HG03457 (cell line): ENCODE results near the gene TRPC4.

ENCODE experiments used
- ATAC-seq: cut with Tn5 transposase; IDR thresholded peaks from one replicate; pipeline ENCODE4 v1.9.1; 2021; ENCODE audit warnings: moderate number of reproducible peaks; ENCODE audit not compliant: unreplicated experiment

The TRPC4 gene

DNA sequence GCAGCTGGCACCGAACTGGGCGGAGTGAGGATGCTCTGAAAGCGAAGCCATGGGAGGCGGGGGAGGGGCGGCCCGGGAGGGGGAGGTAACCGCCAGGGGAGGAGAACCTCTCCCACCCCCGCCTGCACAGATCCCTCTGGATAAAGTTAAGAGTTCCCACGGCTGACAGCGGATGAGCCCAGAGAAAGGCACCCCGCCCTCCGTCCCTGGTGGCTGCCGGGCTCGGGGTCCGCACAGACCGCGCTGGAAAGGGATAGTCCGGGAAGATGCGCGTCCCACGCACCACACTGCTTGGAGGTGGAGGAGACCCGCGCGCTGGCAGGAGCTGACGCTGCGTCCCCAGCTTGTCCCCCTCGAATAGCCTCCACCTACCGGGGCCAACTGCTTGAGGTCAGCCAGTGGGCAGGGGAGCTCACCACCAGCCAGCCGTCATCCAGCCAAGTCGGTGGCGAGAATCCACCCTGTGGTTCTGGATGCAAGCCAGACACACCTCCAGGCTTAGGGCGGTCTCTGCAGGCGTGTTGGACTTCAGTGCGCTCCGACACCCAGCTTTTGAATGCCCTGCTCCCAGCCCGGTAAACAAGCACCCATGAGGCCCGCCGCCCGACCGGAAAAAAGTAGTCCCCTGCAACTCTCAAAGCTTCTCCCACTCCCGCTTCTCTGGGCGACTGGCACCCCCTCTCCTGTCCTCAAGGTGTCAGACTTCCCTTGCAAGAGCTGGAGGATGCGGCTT, at the start of gene TRPC4:
TRPC4 (minus strand) TSS at position 17 of the 733 bp plus-strand sequence. CDS start 86,439 bp downstream, outside the sequence.
- ATAC-seq: no peak

DNA sequence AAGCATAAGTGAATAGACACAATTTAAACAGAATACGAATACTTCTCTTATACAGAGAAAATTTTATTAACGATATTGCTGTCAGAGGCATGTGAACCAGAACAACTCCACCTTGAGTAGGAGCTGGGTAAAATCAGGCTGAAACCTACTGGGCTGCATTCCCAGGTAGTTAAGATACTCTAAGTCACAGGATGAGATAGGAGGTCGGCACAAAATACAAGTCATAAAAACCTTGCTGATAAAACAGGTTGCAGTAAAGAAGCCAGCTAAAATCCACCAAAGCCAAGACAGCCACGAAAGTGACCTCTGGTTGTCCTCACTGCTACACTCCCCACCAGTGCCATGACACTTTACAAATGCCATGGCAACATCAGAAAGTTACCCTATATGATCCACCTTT, 49.2 kb upstream of the TRPC4 start:
- ATAC-seq: no peak

DNA sequence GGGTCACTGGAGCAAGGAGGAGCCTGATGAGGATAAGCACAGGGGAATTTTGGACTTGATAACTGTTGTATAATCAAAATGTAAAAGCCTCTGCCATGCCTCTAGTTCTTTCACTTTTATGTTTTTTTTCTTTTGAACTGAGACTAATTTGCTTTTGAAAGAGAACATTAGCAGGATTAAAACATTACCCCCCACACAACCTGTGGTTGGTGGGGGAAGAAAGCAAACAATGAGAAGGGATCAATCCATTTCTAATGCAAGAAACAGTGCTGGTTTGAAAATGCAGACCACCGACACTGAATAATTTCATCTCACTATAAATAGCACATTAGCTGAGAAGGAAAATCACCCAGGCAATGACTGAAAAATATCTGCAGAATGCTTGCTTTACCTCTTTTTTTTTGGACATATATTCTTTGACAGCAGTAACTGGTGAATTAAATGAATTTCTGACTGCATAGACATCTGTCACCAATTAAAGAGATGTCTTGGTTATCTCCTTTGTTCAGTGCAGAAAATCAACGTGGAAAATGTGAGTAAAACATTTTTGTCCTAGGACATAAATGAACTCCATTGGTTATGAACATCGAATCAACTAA, 48.6 kb upstream of the TRPC4 start:
- ATAC-seq: no peak

DNA sequence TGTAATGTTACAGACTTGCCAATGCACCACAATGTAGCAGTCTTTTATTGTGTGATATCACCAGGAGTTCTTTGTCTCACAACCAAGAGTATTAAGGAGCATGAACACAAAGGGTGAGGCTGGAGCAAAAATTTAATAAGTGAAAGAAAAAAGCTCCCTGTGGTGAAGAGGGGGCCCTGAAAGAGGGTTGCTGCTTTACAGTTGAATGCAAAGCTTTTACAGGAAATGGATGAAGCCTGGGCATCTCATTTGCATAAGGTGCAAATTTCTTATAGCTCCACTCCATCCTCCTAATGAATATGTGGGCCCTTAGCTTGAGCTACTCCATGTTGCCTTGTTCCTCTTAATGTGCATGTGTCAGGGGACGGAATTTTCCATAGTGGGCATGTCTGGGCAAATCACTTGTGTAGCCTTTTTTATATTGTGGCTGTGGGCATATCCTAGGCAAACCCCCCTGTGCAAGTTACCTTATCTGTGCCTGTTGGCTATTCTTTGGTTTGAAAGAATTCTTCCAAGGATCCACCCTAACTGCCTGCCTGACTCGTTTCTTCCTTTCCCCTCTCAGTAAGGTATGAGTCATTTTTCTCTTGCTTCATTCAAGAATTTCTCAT, 45.3 kb upstream of the TRPC4 start:
- ATAC-seq: no peak

DNA sequence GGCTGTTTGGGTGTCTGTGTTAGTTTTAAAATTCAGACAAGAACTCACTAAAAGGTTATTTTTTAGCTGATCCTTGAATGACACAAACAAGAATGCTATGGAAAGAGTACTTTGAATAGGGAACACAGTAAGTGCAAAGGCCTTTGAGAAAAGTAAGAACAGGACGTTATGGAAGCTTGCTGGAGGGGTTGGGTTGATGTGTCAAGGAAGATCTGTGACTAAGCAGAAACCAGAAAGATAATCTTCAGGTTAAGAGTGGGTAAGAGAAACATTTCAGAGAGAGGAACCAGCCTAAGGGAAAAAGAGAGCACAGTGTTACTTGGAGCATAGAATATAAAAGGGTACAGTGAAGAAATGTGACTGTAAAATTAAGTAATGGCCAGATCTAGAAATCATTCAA, 41.2 kb upstream of the TRPC4 start:
- ATAC-seq: no peak

DNA sequence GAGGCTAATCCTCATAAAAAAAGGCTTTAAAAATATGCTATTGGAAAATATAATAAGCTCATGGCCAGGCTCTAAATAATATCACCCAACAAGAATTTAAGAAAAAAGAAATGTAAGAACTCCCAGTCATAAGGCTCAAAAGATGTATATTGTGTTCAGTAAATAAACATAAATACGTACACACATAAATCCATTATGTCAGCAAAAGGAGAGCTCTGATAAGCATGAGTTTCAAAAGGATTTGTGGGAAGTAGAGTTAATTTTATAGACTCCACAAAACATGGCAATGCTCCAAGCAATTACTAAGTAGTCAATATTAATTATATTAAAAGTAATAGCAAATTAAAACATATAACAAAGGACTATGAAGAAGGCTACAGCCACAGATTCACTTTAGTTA, 37.3 kb upstream of the TRPC4 start:
- no peak for ATAC-seq

DNA sequence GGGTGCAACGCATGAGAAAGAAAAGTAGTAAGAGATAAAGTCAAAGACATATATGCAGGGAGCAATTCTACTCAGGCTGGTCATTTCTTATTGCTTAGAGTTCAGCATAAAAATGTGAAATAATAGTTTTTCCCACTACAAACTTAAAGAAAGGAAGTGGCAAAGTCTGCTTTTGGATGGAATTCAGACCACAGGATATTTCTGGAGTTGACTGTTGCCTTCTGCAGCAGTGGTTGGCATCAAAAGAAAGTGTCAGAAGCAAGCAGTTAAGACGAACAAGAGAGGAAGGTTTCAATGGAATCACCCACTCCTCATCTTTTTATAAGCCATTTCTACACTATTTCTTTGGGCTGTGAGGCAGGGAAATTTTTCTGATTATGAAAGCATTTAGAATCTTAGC, 36.2 kb upstream of the TRPC4 start:
- ATAC-seq: no peak

DNA sequence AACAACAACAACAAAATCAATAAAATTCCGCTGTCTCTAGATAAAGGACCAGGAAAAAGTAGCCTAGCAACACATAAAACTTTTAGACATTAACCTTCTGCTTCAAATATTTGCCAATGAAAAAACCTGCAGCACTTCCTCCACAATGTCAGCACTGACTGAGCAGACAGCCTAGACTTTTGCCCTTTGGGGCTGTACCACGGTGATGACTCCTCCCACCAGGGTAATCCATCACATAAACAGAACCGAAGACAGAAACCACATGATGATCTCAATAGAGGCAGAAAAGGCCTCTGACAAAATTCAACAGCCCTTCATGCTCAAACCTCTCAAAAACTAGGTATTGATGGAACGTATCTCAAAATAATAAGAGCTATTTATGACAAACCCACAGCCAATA, 30.2 kb upstream of the TRPC4 start:
- no peak for ATAC-seq

DNA sequence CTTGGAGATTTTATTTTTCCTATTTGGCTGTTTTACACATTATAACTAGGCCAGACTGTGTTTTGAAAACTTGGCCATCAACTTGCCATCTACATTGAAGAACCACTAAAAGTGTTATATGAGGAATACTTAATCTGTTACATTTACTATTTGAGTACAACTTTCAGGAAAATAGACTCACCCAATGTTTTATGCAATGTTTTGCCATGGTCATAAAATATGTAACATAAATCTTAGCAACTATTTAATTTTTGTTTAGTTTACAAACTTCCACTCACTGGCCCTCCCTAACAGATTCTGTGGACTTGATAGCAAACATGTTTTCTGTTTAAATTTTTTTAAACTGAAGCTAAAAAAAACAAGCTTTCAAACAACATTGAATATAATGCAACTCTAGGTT, 23.7 kb upstream of the TRPC4 start:
- no peak for ATAC-seq

DNA sequence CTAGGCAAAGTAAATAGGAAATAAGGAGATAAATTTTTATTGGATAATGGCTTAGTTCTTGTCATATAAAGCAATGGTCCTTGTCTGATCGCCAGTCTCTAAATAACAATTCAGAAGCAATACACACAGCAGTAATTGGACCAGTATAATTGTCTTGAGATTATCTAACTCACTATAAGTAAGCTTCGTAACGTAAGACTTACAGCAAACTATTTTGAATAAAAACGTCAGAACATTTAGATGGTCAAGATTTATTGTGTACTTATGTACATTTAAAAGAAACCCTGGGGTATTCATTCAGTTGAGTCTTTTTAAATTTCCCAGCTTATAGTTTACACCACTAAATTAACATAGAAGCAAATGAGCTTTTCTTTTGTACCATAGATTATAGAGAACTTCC, 20.2 kb upstream of the TRPC4 start:
- ATAC-seq: no peak

DNA sequence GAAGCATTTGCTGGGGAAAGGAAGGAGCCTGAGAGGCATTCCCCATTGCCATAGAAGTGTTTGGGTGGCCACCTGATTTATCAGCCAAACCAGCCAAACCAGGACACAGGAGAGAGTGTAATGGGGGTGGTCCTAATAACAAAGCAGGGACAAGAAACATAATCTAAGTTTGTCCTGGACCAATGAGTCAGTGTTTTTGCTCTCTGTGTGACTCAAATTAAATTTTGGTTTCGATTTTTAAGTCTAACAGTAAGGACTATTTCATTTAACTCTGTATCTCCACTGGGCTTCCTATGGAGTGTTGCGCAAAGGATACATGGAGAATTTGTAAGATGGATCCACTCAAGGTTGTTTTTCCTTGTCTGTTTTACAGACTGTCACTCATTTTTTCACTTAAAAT, 19.5 kb upstream of the TRPC4 start:
- no peak for ATAC-seq

DNA sequence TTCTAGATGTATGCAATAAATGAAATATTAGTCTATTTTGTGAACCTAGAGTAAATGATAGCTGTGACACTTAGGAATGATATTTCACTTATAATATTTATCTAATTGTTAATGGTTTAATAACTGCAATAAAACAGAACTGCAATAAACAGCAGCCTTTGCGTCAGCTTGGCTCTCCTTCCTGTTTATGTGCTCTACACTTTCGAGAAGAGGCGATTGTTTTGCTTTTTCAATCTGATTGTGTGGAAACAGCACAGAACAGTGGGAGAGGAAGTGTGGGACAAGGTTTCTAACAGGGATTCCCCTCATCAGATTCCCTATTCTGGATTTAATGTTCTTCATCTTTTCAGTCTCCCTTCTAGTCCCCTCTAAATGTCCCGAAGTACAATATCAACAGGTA, 17.3 kb upstream of the TRPC4 start:
- ATAC-seq: no peak

DNA sequence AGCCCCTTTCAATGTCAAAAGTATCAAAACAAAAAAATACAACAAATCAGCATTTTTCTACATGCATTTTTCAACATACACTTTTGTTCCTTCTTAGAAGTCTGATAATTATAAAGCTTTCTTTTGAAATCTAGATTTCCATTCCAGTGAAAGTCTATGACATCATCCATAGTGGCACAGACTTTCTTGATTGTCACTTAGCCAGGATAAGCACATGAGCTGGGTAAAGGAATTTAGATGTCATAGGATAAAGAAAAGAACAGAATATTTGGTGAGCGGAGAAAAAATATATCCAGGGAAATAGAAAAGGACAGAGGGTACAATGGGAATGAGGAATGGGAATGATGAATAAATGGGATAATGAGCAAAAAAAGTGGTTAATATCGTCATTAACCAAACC, 15.1 kb upstream of the TRPC4 start:
- ATAC-seq: no peak

DNA sequence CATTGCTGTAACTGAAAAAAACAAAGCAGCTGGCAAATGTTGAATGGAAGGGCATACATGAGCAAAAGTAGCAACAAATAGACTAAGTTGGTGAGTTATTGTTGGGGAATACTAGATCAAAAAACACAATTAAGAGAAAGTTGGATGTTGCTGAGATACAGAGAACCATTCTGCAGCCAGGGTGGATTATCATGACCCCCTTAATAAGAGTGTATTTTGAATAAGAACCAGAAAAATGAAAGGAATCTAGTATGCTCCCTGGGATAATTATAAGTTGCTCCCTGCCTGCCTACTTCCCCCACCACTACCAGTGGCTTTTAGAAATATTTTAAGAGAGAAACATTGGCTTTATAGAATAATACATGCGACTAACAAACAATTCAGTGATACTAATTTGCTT, 14.5 kb upstream of the TRPC4 start:
- no peak for ATAC-seq

DNA sequence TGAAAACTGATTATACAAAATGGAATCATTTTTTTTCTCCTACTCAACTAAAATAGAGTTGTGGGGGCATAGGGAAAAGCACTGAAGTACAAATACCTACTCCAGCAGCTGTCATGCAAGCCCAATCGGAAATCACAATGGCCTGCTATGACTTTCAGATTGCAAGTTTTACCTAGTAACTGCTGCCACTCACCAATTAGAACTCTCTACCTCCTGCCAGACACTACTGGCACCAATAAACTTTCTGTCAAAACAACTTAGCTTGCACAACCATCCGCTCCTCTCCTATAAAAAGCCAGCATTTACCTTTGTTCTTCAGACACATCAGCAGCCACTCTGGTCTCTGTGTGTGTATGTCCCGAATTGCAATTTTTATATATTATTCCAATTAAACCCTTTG, 9.3 kb upstream of the TRPC4 start:
- ATAC-seq: no peak

DNA sequence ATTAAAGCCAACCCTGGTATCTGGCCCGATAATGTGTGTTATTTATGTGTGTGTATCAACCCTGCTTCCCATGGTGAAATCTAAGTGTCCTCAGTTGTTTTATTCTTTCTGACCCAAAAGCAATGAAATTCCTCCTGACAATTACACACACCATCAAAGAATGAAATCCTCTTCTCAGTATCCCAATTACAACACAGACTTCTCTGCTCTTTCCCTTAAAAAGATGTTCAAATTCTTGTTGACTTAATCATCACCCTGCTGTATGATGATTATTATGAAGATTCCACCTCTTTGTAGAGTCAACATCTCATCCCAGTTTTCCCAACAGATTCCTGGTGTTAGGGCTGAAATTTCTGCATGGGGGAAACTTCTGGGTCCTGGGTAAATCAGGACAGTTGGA, 8.9 kb upstream of the TRPC4 start:
- no peak for ATAC-seq

DNA sequence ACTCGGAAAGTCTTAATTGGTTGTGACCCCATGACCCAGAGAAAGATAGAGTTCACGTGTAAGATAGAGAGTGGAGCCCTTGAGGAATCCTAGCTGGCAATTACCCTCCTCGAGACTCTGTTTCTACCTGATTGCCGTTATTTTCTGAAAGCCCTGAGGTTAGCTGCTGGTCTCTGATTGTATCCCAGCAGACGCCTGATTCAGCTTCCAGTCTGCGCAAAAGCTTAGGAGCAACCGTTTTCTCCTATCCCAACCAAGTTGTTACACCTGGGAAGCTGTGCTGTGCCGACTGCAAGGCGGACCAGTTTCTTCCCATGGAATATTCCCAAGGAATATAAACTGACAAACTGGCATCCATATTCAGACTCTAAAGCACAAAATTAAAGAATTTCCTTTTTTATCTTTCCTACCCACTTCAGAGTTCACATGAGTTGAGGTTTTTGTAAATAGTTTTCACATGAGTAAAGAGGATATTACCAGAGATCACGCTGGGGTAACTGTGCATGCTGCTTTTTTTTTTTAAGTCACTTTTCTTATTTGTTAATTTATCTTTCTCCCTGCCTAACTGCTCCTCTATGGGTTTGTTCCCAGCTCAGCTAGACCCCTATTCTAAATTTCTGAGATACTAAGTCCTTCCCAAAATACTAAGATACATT, 1.5 kb upstream of the TRPC4 start:
- no peak for ATAC-seq

DNA sequence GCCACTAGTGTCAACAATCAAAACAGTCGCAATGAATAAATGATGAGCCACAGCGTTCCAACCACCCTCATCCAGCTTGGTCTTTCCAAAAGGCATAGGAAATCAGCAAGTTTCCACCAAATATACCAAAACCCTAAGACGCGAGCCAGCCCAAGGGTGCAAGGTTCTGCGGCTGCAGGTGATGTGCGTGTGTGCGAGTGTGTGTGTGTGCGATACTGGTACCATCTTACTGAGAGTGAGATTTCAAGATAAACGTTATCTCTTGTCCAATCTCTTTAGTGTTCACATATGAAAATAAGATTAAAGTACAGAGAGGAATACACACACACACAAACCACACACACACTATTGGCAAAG, 895 bp upstream of the TRPC4 start:
- ATAC-seq: no peak

DNA sequence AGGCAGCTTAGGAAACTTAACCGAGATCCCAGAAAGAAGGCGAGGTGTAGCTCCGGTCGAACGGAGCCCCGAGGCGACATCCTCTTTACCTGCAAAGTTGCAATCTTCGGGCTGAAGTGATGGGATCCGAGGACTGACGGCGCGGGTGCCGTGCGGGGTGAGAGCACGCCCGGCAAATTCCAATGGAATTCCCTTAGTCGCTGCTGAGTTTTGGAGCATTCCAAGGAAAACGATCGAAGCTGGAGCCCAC, 141 bp downstream of the TRPC4 start:
- no peak for ATAC-seq

DNA sequence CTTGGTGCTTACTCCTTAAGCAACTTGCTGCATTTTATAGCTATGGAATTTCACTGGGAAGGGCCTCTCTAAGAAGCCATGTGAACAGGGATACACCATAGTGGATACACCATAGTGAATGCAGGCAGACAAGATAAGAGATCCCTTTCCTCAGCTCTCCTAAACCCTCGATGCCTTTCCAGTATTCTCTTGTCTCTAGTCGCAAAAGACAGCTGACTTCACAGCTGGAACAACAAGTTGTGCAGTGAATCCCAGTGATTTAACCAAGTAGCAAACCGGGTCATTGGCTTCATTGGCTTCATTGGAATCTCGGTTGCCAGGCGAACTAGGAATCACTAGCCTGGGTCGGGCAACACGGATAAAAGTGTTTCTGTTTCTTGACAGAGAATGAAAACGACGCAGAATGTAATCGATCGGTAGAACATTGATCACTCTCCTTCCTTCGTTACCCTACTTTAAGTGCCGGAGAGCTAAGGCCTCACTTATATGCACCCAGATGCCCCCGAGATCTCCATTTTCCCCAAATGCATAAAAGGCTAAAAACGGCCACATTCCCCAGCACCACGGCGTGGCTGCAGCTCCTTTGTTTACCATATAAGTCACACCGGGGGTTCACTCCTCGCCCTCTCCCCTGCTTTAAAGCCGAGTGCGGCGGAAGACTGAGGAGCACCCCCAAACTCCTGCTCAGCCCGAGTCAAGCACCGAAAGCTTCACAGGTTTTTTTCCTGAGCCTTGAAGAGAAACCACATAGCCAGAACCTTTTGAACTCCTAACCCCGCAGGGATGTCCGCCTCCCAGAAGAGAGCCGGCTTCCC, 674 bp downstream of the TRPC4 start:
- ATAC-seq: no peak

DNA sequence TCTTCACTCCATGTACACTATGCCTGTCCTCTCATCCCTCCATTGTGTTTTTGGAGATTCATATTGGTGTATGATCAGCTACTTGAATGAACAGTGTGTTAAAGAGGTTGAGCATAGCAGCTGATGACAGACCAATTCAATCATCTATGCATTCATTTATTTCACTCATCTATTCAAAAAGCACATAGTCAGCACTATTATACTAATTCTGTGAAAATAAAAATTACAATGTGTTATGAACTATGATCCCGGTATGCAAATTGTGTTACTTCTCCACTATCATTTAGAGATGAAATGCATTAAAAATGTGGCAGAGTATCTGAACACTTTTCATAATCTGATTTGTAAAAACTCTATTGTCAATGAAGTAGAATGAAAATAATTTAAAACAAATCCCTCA, 5.9 kb downstream of the TRPC4 start:
- no peak for ATAC-seq

DNA sequence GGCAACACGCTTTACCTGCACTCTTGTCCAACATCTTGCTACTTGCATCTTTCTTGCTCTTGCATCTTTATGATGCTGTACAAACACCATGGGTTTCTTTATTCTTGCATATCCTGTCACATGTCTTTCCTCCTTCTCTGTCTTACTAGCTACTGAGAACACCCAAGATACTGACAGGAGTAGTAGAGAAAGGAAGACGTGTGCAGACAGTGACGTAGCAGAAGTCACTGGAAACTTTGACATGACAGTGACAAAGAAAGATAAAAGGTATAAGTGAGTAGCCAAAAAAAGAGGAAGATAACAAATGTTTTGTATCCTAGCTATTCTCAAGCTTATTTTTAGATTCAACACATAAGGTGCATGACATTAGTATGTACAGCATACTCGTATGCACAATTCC, 34.2 kb downstream of the TRPC4 start:
- ATAC-seq: no peak
